ENCODE measurements around the gene GATA2.
A peak's percentile ranks its signal among the peaks of the same experiment; 100 is the strongest.

The GATA2 gene

GRCh38 chr3:128487538-128487812 is 5.5 kb downstream of the GATA2 start:
- DNase-seq, result no peak

- DNase-seq, result peak; percentile 67
These were observed 6.1 kb downstream of the GATA2 start for GRCh38 chr3:128486681-128487537.

GRCh38 chr3:128486205-128486628 is 6.8 kb downstream of the GATA2 start:
- no peak for DNase-seq

- no peak for DNase-seq
These were observed 7.5 kb downstream of the GATA2 start for GRCh38 chr3:128485282-128486204.

- DNase-seq, result no peak
These were observed 8.4 kb downstream of the GATA2 start for GRCh38 chr3:128484404-128485281.

- DNase-seq, result no peak
These were observed 9.2 kb downstream of the GATA2 start for GRCh38 chr3:128483657-128484403.

GRCh38 chr3:128482666-128483656 is 10.0 kb downstream of the GATA2 start:
- no peak for DNase-seq

GRCh38 chr3:128482175-128482574 is 10.8 kb downstream of the GATA2 start:
- no peak for DNase-seq

GRCh38 chr3:128481438-128481942 is 11.5 kb downstream of the GATA2 start:
- no peak for DNase-seq

GRCh38 chr3:128480717-128481437 is 12.1 kb downstream of the GATA2 start:
- no peak for DNase-seq

- no peak for DNase-seq
These were observed 12.7 kb downstream of the GATA2 start for GRCh38 chr3:128480278-128480677.

GRCh38 chr3:128479558-128480086 is 13.4 kb downstream of the GATA2 start:
- no peak for DNase-seq

GRCh38 chr3:128478576-128479506 is 14.2 kb downstream of the GATA2 start:
- DNase-seq, result no peak

- no peak for DNase-seq
These were observed 16.3 kb downstream of the GATA2 start for GRCh38 chr3:128476659-128477058.

GRCh38 chr3:128475355-128475754 is 17.6 kb downstream of the GATA2 start:
- no peak for DNase-seq

GRCh38 chr3:128473737-128474136 is 19.3 kb downstream of the GATA2 start:
- DNase-seq, result no peak

- peak; percentile 25 for DNase-seq
These were observed 19.9 kb downstream of the GATA2 start for GRCh38 chr3:128473180-128473519.

- DNase-seq, result no peak
These were observed 20.4 kb downstream of the GATA2 start for GRCh38 chr3:128472449-128473179.

All from COR-L47 (cell line).